Forelimb muscle (tissue), 1 donor: ENCODE measurements around the gene DNAJC17. TPM values are rescaled to one million over a fixed set of nuclear protein-coding genes. Genes with fewer than 3 reads are reported as not detected.

ENCODE experiments used
- DNase-seq: peaks from one replicate; pipeline ENCODE4 v3.0.0-alpha.2; 2013; ENCODE audit warnings: low read depth
- polyA plus RNA-seq: library from polyadenylated mRNA; unstranded; fragments of 120-200 nt; gene quantifications from one replicate; pipeline ENCODE4 v1.2.1, GENCODE V29; 2013; ENCODE audit not compliant: insufficient read length

Gene DNAJC17
- 22.8 TPM for polyA plus RNA-seq

- DNase-seq: peak; percentile 98
Observed at GRCh38 chr15:40807028-40807887, at the start of gene DNAJC17, which contains the start of gene ZFYVE19. TSS of gene DNAJC17 (minus strand) at chr15:40807473. CDS start at chr15:40807446, 27 bp downstream. TSS of gene ZFYVE19 (plus strand) at chr15:40807089. CDS start at chr15:40807590, 501 bp downstream.

GRCh38 chr15:40856746-40857145, 49.5 kb upstream of the DNAJC17 start:
- DNase-seq: no peak

GRCh38 chr15:40855706-40856234, 48.5 kb upstream of the DNAJC17 start:
- DNase-seq: no peak

GRCh38 chr15:40854161-40854560, 46.9 kb upstream of the DNAJC17 start:
- DNase-seq: no peak

GRCh38 chr15:40853241-40853890, 46.1 kb upstream of the DNAJC17 start:
- DNase-seq: no peak

GRCh38 chr15:40852529-40852928, 45.3 kb upstream of the DNAJC17 start:
- DNase-seq: no peak

- no peak for DNase-seq
Observed at GRCh38 chr15:40850576-40851112, 43.4 kb upstream of the DNAJC17 start.

- DNase-seq: no peak
Observed at GRCh38 chr15:40847223-40847961, 40.1 kb upstream of the DNAJC17 start.

GRCh38 chr15:40846841-40847222, 39.6 kb upstream of the DNAJC17 start:
- DNase-seq: no peak

- no peak for DNase-seq
Observed at GRCh38 chr15:40845511-40846284, 38.4 kb upstream of the DNAJC17 start.

GRCh38 chr15:40845036-40845435, 37.8 kb upstream of the DNAJC17 start:
- DNase-seq: no peak

GRCh38 chr15:40844696-40845030, 37.4 kb upstream of the DNAJC17 start:
- no peak for DNase-seq

- no peak for DNase-seq
Observed at GRCh38 chr15:40843885-40844695, 36.8 kb upstream of the DNAJC17 start, which contains the start of gene SPINT1. TSS of gene SPINT1 (plus strand) at chr15:40844048. CDS start at chr15:40844555, 507 bp downstream.

GRCh38 chr15:40843261-40843884, 36.1 kb upstream of the DNAJC17 start:
- DNase-seq: no peak

- DNase-seq: no peak
Observed at GRCh38 chr15:40841741-40842140, 34.5 kb upstream of the DNAJC17 start.

- no peak for DNase-seq
Observed at GRCh38 chr15:40838756-40839155, 31.5 kb upstream of the DNAJC17 start.

GRCh38 chr15:40836020-40836419, 28.7 kb upstream of the DNAJC17 start:
- DNase-seq: no peak

- no peak for DNase-seq
Observed at GRCh38 chr15:40832903-40833302, 25.6 kb upstream of the DNAJC17 start.

GRCh38 chr15:40831861-40832260, 24.6 kb upstream of the DNAJC17 start:
- no peak for DNase-seq

- no peak for DNase-seq
Observed at GRCh38 chr15:40830884-40831283, 23.6 kb upstream of the DNAJC17 start.
